Measurements from ENCODE around the gene NPAS1.
"Not testable (repeated sequence)": the region's sequence is repeated elsewhere in the genome, so short reads cannot be mapped to it uniquely, and the experiment has no call there.

The NPAS1 gene

GRCh38 chr19:46992699-46993535, 26.7 kb upstream of the NPAS1 start:
- no peak for DNase-seq

GRCh38 chr19:46993622-46994021, 26.0 kb upstream of the NPAS1 start:
- no peak for DNase-seq

GRCh38 chr19:46994141-46994686, 25.4 kb upstream of the NPAS1 start:
- no peak for DNase-seq

- no peak for DNase-seq
These were observed 24.1 kb upstream of the NPAS1 start for GRCh38 chr19:46995492-46995891.

GRCh38 chr19:46998445-46999125, 21.1 kb upstream of the NPAS1 start:
- no peak for DNase-seq

- DNase-seq, result no peak
These were observed 20.3 kb upstream of the NPAS1 start for GRCh38 chr19:46999377-46999776.

- DNase-seq, result no peak
These were observed 19.8 kb upstream of the NPAS1 start for GRCh38 chr19:46999878-47000277.

- no peak for DNase-seq
These were observed 19.3 kb upstream of the NPAS1 start for GRCh38 chr19:47000373-47000772.

- no peak for DNase-seq
These were observed 18.1 kb upstream of the NPAS1 start for GRCh38 chr19:47001584-47001983.

GRCh38 chr19:47002106-47002766, 17.4 kb upstream of the NPAS1 start:
- no peak for DNase-seq

GRCh38 chr19:47002853-47003610, 16.6 kb upstream of the NPAS1 start:
- no peak for DNase-seq

GRCh38 chr19:47003611-47004465, 15.8 kb upstream of the NPAS1 start:
- DNase-seq, result no peak

- DNase-seq, result no peak
These were observed 14.4 kb upstream of the NPAS1 start for GRCh38 chr19:47005164-47005641.

GRCh38 chr19:47005873-47006272, 13.8 kb upstream of the NPAS1 start:
- peak; percentile 34 for DNase-seq

- peak; percentile 1 for DNase-seq
These were observed 13.1 kb upstream of the NPAS1 start for GRCh38 chr19:47006496-47006895.

GRCh38 chr19:47010549-47010948, 9.1 kb upstream of the NPAS1 start:
- not testable (repeated sequence) for DNase-seq

GRCh38 chr19:47012617-47013016, 7.0 kb upstream of the NPAS1 start:
- DNase-seq, result no peak

GRCh38 chr19:47013041-47013517, 6.6 kb upstream of the NPAS1 start:
- DNase-seq, result peak; percentile 75

- DNase-seq, result no peak
These were observed 714 bp upstream of the NPAS1 start for GRCh38 chr19:47018923-47019322.

- DNase-seq, result no peak
These were observed 632 bp downstream of the NPAS1 start for GRCh38 chr19:47020132-47020805.

- no peak for DNase-seq
These were observed 1.4 kb downstream of the NPAS1 start for GRCh38 chr19:47020992-47021496.
